Heart left ventricle (tissue), 16 donors: Measurements from ENCODE around the gene APOA1. TPM values are rescaled to one million over a fixed set of nuclear protein-coding genes. Genes with fewer than 3 reads are reported as not detected.

Experiments
- ATAC-seq, 4 donors: fragments of 200-7000 bp; cut with Tn5 transposase; one replicate each; pipeline ENCODE4 v1.9.1; 2020 to 2022; ENCODE audit warnings: moderate library complexity in 4 of 4, mild to moderate bottlenecking in 3 of 4, moderate number of reproducible peaks in 1 of 4
- DNase-seq, 5 donors: peaks; one replicate each; pipeline ENCODE4 v3.0.0-alpha.2; 2020
- H3K27ac ChIP-seq, 12 donors: fragments of 200-600 bp; sonication (generic) in 4 of 12; one replicate each; pipeline versions ENCODE4 v1.5.0 to v1.8.0; 2016 to 2022; ENCODE audit warnings: mild to moderate bottlenecking in 2 of 12
- H3K27me3 ChIP-seq, 9 donors: fragments of 200-600 bp; sonication (generic) in 2 of 9; one replicate each; pipeline versions ENCODE4 v1.5.1 to v1.8.0; 2016 to 2022; ENCODE audit warnings: mild to moderate bottlenecking in 3 of 9
- H3K36me3 ChIP-seq, 9 donors: fragments of 200-600 bp; sonication (generic) in 2 of 9; one replicate each; pipeline versions ENCODE4 v1.5.0 to v1.8.0; 2018 to 2022; ENCODE audit warnings: mild to moderate bottlenecking in 2 of 9
- H3K4me1 ChIP-seq, 12 donors: fragments of 200-600 bp; sonication (generic) in 4 of 12; one replicate each; pipeline versions ENCODE4 v1.5.0 to v1.8.0; 2016 to 2022; ENCODE audit warnings: mild to moderate bottlenecking in 3 of 12
- H3K4me3 ChIP-seq, 12 donors: fragments of 200-600 bp; sonication (generic) in 4 of 12; one replicate each; pipeline versions ENCODE4 v1.5.0 to v1.8.0; 2017 to 2022; ENCODE audit warnings: mild to moderate bottlenecking in 9 of 12, moderate library complexity in 4 of 12
- H3K9me3 ChIP-seq, 12 donors: fragments of 200-600 bp; sonication (generic) in 4 of 12; one replicate each; pipeline versions ENCODE4 v1.5.0 to v1.8.0; 2016 to 2022; ENCODE audit warnings: mild to moderate bottlenecking in 1 of 12
- POLR2A ChIP-seq, 2 donors: fragments of 450-650 bp; IDR thresholded peaks; one replicate each; pipeline ENCODE4 v1.6.1; 2017; ENCODE audit warnings: antibody characterized with exemption in 2 of 2, mild to moderate bottlenecking in 2 of 2, moderate library complexity in 2 of 2
- WGBS, 4 donors: extraction: QIAGEN DNeasy Blood & Tissue Kit in 2 of 4; methylation state at CpG; one replicate each; pipeline versions ENCODE4 v1.1.5 to v1.1.7; 2013 to 2018; 5-methylcytosine and 5-hydroxymethylcytosine counted together
- intact Hi-C, 10 donors: fragments of 100-400 bp; cut with DNase I; formaldehyde crosslinking; loops; one replicate each; pipeline versions ENCODE4 v1.11.1 to v1.14.2; 2022
- polyA plus RNA-seq, 2 donors: library from polyadenylated mRNA; stranded (reverse); fragments of 200-250 nt; gene quantifications; one replicate each; pipeline ENCODE4 v1.2.3, GENCODE V29; 2013
- total RNA-seq, 9 donors: library from RNA; depleted of rRNA in 2 of 9; stranded (reverse); fragments of >200 nt in 2 of 9; fragmentation: NEBNext Ultra II Directional in 3 of 9; extraction: Animal tissue kit (Norgen Biotek cat#: 25700) in 3 of 9; gene quantifications; one replicate each; pipeline versions ENCODE4 v1.1.0 to v1.2.4, GENCODE V29; 2016 to 2023
- TF ChIP-seq, protein P1 (sequence below), 12 donors: fragments of 200-600 bp; sonication (generic) in 4 of 12; IDR thresholded peaks; one replicate each; pipeline versions ENCODE4 v1.5.0 to v1.8.0; 2018 to 2022; ENCODE audit warnings: antibody characterized with exemption in 12 of 12, mild to moderate bottlenecking in 5 of 12
- donor health status: ischemic (EF 13 %, LVEDD 7.1; RV severe dilation, severe dysfunction).
- donor health status: healthy with polysubstance abuse.
- donor health status: DM: no; HTN: yes; CAD: no.
- donor health status: DM: no; HTN: no; CAD: no.
- donor health status: ischemic (EF 25% LVEDD 6.9; RV normal size, moderate dysfunction).
- donor health status: ischemic (EF 25% LVEDD 5.7; RV mildly dilated, moderate dysfunction).
- donor health status: healthy.
- donor health status: DM: yes; HTN: yes; CAD: no.
- donor health status: ischemic (EF 35%, LVEDD 5.7; RV mildly dilated, moderate dysfunction).
- donor health status: nonischemic (EF 11% LVEDD 7.7; RV severe dilation, severe dysfunction).
- donor health status: DM: yes; HTN: yes; CAD: no.
- donor health status: PGD.
- donor health status: ischemic (EF 29% LVEDD 5.4; RV normal size, mild dysfunction).
- donor health status: nonischemic (EF 23%, LVEDD 6.1; RV moderate dilation, normal function).

Gene APOA1
- total and polyA plus RNA-seq, 11 donors: 10.0 to 422 (median 61.4) TPM

GRCh38 chr11:116794851-116795250 is 42.6 kb downstream of the APOA1 start:
- Histone ChIP-seq H3K27me3 (no peaks in the 10 kb centered on the region), H3K9me3 (no peaks in the 10 kb centered on the region), H3K36me3 (no peaks in the 10 kb centered on the region), H3K27ac (no peak overlapping the region), H3K4me1 (peaks cover 0 to 22% (median 6%) of the 10 kb centered on the region in 12 donors), H3K4me3 (no peak overlapping the region)
- 78 to 89% (median 82%) methylated on average over 2 of the region's 2 CpGs for WGBS, 4 donors
- TF ChIP-seq POLR2A (IDR thresholded peaks at IDR 0.05): no peak
- TF ChIP-seq, protein P1, sequence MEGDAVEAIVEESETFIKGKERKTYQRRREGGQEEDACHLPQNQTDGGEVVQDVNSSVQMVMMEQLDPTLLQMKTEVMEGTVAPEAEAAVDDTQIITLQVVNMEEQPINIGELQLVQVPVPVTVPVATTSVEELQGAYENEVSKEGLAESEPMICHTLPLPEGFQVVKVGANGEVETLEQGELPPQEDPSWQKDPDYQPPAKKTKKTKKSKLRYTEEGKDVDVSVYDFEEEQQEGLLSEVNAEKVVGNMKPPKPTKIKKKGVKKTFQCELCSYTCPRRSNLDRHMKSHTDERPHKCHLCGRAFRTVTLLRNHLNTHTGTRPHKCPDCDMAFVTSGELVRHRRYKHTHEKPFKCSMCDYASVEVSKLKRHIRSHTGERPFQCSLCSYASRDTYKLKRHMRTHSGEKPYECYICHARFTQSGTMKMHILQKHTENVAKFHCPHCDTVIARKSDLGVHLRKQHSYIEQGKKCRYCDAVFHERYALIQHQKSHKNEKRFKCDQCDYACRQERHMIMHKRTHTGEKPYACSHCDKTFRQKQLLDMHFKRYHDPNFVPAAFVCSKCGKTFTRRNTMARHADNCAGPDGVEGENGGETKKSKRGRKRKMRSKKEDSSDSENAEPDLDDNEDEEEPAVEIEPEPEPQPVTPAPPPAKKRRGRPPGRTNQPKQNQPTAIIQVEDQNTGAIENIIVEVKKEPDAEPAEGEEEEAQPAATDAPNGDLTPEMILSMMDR (IDR thresholded peaks at IDR 0.05): no peak
- no peak for DNase-seq
- intact Hi-C loops: loop anchor here in 7 of 10 donors (2.0 to 10.0 kb wide), 8 partner anchors 37 to 432 kb away; partner anchors contain the start of gene APOA1 (in 3 of the 7)
- ATAC-seq: no peak

DNA sequence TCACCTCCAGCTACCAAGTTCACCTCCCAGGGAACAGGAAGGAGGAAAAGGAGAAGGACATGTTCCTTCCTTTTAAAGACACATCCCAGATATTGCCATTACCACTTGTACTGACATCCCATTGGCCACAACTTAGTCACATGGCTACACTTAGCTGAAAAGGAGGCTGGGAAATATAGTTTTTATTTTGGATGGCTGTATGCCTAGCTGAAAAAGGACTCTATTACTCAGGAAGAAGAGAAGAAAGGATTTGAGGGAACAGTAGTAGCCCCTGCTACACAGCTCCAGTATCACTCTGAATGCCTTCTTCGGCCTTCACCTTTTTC is 43.7 kb downstream of the APOA1 start:
- H3K4me1 ChIP-seq: peaks cover 0 to 20% (median 6%) of the 10 kb centered on the region in 12 donors
- no peaks in the 10 kb centered on the region for H3K27me3 ChIP-seq
- no peak for DNase-seq
- no peaks in the 10 kb centered on the region for H3K36me3 ChIP-seq
- H3K4me3 ChIP-seq: no peak overlapping the region
- intact Hi-C loops: loop anchor here in 8 of 10 donors (2.0 to 10.0 kb wide), 9 partner anchors 39 to 434 kb away; partner anchors contain the start of gene APOA1 (in 3 of the 8)
- TF ChIP-seq, protein P1 (IDR thresholded peaks at IDR 0.05): no peak
- no peak for TF ChIP-seq POLR2A (IDR thresholded peaks at IDR 0.05)
- no peak for ATAC-seq
- WGBS, 4 donors: 97 to 100% (median 99%) methylated on average over 1 of the region's 1 CpG
- no peak overlapping the region for H3K27ac ChIP-seq
- H3K9me3 ChIP-seq: no peaks in the 10 kb centered on the region

DNA sequence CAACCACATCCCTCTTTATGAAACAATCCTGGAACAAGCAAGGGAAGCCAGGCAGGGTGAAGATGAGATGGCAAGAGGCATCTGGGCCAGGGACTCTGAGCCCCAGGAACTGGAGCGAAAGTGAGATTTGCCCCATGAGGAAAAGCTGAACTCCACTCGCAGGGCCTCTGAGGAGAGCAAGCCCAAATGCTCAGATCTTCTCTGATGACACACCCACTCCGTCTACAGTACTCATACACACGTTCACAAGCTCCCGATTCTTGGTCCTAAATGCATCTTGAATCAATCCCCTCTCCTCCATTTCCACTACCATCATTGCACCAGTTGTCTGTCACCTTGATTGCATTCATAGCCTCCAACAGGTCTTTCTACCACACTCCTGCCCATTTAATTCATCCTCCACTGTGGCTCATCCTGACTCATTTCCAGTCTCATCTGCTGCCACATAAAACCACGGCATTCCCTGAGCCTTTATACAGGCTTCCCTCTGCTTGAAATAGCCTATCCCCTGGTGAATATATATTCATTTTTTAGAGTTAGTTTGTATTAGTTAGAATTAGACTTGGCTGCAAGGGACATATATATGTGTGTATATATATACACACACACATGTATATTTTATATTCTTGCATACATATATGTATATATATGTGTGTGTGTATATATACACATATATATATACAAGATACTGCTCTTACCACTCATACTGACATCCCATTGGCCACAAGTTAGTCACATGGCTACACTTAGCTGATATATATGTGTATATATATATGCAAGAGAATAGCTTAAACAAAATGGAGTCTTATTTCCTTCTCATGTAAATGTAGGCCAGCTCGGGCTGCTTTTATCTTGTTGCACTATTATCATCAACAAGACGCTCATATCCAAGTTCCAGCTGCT is 44.3 kb downstream of the APOA1 start:
- Histone ChIP-seq H3K36me3 (no peaks in the 10 kb centered on the region), H3K4me1 (peaks cover 0 to 23% (median 7%) of the 10 kb centered on the region in 12 donors), H3K4me3 (no peak overlapping the region), H3K27ac (no peak overlapping the region), H3K27me3 (no peaks in the 10 kb centered on the region), H3K9me3 (no peaks in the 10 kb centered on the region)
- 71 to 86% (median 79%) methylated on average over 8 of the region's 8 CpGs for WGBS, 4 donors
- ATAC-seq: no peak
- no peak for TF ChIP-seq POLR2A (IDR thresholded peaks at IDR 0.05)
- TF ChIP-seq, protein P1 (IDR thresholded peaks at IDR 0.05): no peak
- intact Hi-C loops: loop anchor here in 8 of 10 donors (2.0 to 10.0 kb wide), 9 partner anchors 39 to 434 kb away; partner anchors contain the start of gene APOA1 (in 3 of the 8)
- DNase-seq: no peak

- Histone ChIP-seq H3K4me3 (no peak overlapping the region), H3K9me3 (no peaks in the 10 kb centered on the region), H3K4me1 (peaks cover 0 to 21% (median 7%) of the 10 kb centered on the region in 12 donors), H3K27me3 (no peaks in the 10 kb centered on the region), H3K36me3 (no peaks in the 10 kb centered on the region), H3K27ac (no peak overlapping the region)
- intact Hi-C loops: loop anchor here in 8 of 10 donors (2.0 to 10.0 kb wide), 9 partner anchors 40 to 435 kb away; partner anchors contain the start of gene APOA1 (in 3 of the 8)
- 78 to 84% (median 81%) methylated on average over 8 of the region's 8 CpGs for WGBS, 4 donors
- ATAC-seq (no peak), DNase-seq (no peak)
- TF ChIP-seq, protein P1 (IDR thresholded peaks at IDR 0.05): no peak
Observed at GRCh38 chr11:116792144-116792868, 45.1 kb downstream of the APOA1 start.
